Lower leg skin (tissue), 3 donors: ENCODE data around the gene RAP1GAP.

Experiments
- POLR2A ChIP-seq, 2 donors: fragments of 450-650 bp; IDR thresholded peaks; one replicate each; pipeline ENCODE4 v1.6.1; 2016 to 2017; ENCODE audit warnings: antibody characterized with exemption in 2 of 2, mild to moderate bottlenecking in 1 of 2, moderate library complexity in 1 of 2
- TF ChIP-seq, protein P1 (sequence below), 3 donors: fragments of 450-650 bp; IDR thresholded peaks; one replicate each; pipeline ENCODE4 v1.5.1; 2016; ENCODE audit warnings: antibody characterized with exemption in 3 of 3, mild to moderate bottlenecking in 3 of 3, moderate library complexity in 2 of 3

DNA sequence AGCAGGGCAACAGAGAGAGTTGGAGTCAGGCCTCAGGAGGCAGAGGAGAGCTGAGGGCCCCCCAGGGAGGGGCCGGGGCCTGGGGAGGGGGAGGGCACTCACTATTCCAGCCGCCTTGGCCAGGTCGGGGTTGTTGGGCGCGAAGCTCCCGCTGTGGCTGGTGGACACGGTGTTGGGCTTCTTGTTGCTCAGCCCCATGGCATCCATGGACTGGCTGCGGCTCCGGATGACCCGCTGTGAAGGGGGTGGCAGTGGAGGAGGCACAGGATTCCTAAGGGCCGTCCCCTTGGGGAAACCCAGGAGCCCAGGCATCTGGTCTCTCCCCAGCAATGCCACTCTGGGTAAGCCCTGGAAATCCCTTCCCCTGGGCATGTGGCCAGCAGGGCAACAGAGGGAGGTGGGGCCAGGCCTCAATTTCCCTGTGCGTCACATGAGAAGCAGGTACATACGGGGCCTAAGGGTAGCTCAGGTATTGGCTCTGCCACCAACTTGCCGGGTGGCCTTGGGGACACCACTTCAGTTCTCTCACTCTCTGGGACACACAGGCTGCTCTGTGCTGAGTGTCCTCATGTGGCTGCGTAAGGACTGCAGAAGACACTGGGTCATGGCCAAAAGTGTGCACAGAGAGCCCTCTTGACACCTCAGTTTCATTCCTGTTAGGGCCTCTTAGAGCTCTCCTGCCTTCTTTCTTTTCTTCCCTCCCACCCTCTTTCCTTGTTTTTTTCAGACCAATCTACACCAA, 63.0 kb downstream of the RAP1GAP start:
- TF ChIP-seq POLR2A (IDR thresholded peaks at IDR 0.05): no peak
- TF ChIP-seq, protein P1, sequence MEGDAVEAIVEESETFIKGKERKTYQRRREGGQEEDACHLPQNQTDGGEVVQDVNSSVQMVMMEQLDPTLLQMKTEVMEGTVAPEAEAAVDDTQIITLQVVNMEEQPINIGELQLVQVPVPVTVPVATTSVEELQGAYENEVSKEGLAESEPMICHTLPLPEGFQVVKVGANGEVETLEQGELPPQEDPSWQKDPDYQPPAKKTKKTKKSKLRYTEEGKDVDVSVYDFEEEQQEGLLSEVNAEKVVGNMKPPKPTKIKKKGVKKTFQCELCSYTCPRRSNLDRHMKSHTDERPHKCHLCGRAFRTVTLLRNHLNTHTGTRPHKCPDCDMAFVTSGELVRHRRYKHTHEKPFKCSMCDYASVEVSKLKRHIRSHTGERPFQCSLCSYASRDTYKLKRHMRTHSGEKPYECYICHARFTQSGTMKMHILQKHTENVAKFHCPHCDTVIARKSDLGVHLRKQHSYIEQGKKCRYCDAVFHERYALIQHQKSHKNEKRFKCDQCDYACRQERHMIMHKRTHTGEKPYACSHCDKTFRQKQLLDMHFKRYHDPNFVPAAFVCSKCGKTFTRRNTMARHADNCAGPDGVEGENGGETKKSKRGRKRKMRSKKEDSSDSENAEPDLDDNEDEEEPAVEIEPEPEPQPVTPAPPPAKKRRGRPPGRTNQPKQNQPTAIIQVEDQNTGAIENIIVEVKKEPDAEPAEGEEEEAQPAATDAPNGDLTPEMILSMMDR (IDR thresholded peaks at IDR 0.05): no peak
